Astrocyte of the cerebellum (primary cell): ENCODE data around the gene PRXL2A.

Source experiments
- DNase-seq: peaks from one replicate; pipeline ENCODE4 v3.0.0-alpha.2; 2011; ENCODE audit warnings: low read depth
- H3K4me3 ChIP-seq: 2 replicates; pipeline ENCODE4 v1.5.1; 2011; ENCODE audit warnings: mild to moderate bottlenecking, low read depth, low read length, moderate library complexity
- in situ Hi-C: cut with HindIII; loops from 2 replicates; pipeline ENCODE4 v1.10.0; 2017; ENCODE audit warnings: low sequenced_read_pairs
- TF ChIP-seq, protein P1 (sequence below): IDR thresholded peaks from 2 replicates; pipeline ENCODE4 v1.5.1; 2012; ENCODE audit warnings: low read length, low read depth, moderate library complexity, mild to moderate bottlenecking; ENCODE audit errors: missing control alignments

PRXL2A gene

DNA sequence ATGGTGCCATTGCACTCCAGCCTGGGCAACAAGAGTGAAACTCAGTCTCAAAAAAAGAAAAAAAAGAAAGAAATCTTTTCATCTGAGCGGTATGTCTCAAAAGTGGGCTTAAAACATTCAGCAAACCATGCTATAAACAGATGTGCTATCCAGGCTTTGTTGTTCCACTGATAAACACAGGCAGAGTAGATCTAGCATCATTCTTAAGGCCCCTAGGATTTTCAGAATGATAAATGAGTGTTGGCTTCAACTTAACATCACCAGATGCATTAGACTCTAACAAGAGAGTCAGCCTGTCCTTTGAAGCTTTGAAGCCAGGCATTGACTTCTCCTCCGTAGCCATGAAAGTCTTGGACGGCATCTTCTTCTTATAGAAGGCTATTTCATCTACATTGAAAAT lies 28.6 kb upstream of the PRXL2A start:
- in situ Hi-C loops = no loop called here
- TF ChIP-seq, protein P1, sequence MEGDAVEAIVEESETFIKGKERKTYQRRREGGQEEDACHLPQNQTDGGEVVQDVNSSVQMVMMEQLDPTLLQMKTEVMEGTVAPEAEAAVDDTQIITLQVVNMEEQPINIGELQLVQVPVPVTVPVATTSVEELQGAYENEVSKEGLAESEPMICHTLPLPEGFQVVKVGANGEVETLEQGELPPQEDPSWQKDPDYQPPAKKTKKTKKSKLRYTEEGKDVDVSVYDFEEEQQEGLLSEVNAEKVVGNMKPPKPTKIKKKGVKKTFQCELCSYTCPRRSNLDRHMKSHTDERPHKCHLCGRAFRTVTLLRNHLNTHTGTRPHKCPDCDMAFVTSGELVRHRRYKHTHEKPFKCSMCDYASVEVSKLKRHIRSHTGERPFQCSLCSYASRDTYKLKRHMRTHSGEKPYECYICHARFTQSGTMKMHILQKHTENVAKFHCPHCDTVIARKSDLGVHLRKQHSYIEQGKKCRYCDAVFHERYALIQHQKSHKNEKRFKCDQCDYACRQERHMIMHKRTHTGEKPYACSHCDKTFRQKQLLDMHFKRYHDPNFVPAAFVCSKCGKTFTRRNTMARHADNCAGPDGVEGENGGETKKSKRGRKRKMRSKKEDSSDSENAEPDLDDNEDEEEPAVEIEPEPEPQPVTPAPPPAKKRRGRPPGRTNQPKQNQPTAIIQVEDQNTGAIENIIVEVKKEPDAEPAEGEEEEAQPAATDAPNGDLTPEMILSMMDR = no peak

DNA sequence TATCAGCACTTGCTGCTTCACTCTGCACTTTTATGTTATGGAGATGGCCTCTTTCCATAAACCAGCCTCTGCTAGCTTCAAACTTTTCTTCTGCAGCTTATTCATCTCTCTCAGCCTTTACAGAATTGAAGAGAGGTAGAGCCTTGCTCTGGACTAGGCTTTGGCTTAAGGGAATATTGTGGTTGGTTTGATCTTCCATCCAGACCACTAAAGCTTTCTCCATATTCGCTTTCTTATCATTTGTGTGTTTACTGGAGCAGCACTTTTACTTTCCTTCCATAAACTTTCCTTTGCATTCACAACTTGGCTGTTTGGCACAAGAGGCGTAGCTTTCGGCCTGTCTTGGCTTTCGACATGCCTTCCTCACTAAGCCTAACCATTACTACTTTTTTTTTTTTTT lies 28.2 kb upstream of the PRXL2A start:
- no peak for DNase-seq
- in situ Hi-C loops = no loop called here
- TF ChIP-seq, protein P1 = no peak
- no peak overlapping the region for H3K4me3 ChIP-seq

More for the DNA sequence above, 28.6 kb upstream of the PRXL2A start:
- DNase-seq = no peak
- no peak overlapping the region for H3K4me3 ChIP-seq

GRCh38 chr10:80382989-80383388 lies 25.4 kb upstream of the PRXL2A start:
- DNase-seq = no peak
- H3K4me3 ChIP-seq = no peak overlapping the region
- in situ Hi-C loops = no loop called here
- TF ChIP-seq, protein P1 = peak; percentile 65

DNA sequence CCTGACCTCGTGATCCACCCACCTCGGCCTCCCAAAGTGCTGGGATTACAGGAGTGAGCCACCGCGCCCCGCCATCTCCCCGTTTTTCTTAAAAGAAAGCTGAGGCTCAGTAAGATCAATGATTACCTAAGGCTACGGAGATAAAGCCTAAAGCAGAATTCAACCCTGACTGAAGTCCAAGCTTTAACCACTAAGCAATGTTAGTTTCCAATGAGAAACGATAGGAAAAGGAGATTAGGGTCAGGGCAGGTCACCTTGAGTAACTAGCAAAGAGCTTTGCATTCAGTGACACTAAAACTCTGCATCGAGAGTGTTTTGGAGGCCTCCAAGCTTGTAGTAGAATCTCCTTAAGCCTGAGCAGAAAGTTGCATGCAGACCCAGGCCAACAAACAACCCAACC lies 17.6 kb upstream of the PRXL2A start:
- H3K4me3 ChIP-seq = no peak overlapping the region
- DNase-seq = no peak
- in situ Hi-C loops = no loop called here
- TF ChIP-seq, protein P1 = no peak

- TF ChIP-seq, protein P1 = no peak
- in situ Hi-C loops = no loop called here
- H3K4me3 ChIP-seq = no peak overlapping the region
- DNase-seq = no peak
These were observed 16.1 kb upstream of the PRXL2A start for GRCh38 chr10:80392250-80392649.

GRCh38 chr10:80394358-80394916 lies 13.9 kb upstream of the PRXL2A start:
- in situ Hi-C loops = no loop called here
- TF ChIP-seq, protein P1 = no peak
- no peak for DNase-seq
- no peak overlapping the region for H3K4me3 ChIP-seq

- DNase-seq = no peak
- TF ChIP-seq, protein P1 = no peak
- H3K4me3 ChIP-seq = no peak overlapping the region
- in situ Hi-C loops = no loop called here
These were observed 11.3 kb upstream of the PRXL2A start for GRCh38 chr10:80397014-80397413.
